GM18505 (cell line): ENCODE measurements around the gene PTGDS.

Experiments used
- ATAC-seq: cut with Tn5 transposase; IDR thresholded peaks from one replicate; pipeline ENCODE4 v1.9.1; 2021; ENCODE audit not compliant: unreplicated experiment
- POLR2A ChIP-seq: IDR thresholded peaks from 4 replicates; pipeline ENCODE4 v1.6.1; 2011; ENCODE audit warnings: borderline replicate concordance; ENCODE audit not compliant: insufficient read depth, insufficient read length; ENCODE audit errors: extremely low read depth

Gene PTGDS

DNA sequence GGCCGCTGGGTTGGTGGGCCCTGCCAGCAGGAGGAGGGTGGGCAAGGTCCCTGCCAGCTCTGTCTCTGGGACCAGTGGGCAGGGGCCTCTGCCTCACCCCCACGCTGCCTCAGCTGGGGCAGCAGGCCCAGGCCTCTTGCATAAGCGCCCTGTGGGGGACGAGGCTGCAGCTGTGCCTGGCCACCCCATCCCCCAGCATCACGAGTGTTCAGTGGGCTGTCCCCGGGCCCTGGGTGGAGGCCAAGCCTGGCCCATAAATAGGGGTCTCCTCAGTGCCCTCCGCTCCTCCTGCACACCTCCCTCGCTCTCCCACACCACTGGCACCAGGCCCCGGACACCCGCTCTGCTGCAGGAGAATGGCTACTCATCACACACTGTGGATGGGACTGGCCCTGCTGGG is at the start of gene PTGDS:
Gene PTGDS (plus strand): TSS at position 282 of the 400 bp plus-strand sequence. CDS start 75 bp downstream, at position 357.
- ATAC-seq = no peak
- no peak for TF ChIP-seq POLR2A

DNA sequence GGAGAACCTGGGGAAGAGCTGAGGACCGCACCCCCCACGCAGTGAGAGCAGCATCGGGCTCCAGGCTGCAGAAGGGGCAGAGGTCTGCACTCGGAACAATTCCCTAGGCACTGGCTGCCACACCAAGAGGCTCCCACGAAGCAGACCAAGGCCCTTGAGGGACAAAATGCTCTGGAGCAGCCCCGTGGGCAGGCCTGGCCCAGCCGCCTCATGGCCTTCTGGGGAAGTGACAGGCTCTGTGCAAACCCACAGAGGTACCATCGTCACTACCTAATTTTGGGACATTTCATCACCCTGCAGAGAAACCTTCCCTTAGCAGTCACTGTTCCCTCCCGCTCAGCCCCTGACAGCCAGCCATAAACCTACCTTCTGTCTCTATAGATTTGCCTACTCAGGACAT is 48.7 kb upstream of the PTGDS start:
- TF ChIP-seq POLR2A = no peak
- ATAC-seq = no peak

DNA sequence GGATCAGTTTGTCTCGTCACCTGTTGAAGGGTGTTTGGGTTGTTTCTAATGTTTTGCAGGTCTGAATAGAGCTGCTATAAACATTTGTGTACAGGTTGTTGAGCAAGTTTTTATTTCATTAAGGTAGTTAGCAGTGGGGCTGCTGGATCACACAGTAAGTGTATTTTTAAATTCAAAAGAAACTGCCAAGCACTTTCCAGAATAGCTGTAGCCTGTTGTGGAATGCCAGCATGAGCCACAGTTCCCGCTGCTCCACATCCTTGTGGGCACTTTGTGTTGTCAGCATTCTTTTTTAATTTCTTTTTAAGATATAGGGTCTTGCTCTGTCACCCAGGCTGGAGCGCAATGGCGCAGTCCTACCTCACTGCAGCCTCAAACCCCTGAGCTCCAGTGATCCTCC is 47.3 kb upstream of the PTGDS start:
- no peak for TF ChIP-seq POLR2A
- no peak for ATAC-seq

DNA sequence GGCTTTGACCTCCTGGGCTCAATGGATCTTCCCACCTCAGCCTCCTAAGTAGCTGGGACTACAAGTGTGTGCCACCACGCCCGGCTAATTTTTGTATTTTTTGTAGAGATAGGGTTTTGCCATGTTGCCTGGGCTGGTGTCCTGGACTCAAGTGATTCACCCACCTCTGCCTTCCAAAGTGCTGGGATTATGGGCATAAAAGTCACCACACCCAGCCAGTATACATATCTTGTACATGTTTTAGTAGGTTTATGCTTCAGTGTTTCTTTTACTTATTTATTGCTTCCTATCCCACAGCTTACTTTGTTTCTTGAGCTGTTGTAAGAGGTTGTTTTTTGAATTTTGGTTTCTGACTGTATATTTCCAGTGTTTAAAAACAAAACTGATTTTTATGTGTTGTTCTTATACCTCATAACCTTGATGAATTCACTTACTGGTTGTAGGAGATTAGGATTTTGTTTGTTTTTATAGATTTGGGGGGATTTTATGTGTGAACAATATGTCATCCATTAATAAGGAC is 45.6 kb upstream of the PTGDS start:
- no peak for TF ChIP-seq POLR2A
- no peak for ATAC-seq

DNA sequence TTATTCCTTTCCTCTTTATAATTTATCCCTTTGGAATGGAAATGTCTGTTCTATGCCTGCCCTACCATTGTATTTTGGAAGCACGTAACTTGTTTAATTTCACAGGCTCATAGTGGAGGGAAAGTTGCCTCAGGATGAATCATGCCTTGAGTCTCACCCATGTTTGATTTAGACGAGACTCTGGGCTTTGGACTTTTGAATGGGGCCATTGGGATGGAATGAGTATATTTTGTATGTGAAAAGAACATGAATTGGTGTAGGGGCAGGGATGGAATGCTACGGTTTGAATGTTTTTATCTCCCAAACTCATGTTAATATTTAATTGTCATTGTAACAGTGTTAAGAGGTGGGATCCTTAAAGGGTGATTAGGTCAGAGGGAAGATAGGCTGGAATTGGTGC is 43.0 kb upstream of the PTGDS start:
- TF ChIP-seq POLR2A = no peak
- ATAC-seq = no peak

DNA sequence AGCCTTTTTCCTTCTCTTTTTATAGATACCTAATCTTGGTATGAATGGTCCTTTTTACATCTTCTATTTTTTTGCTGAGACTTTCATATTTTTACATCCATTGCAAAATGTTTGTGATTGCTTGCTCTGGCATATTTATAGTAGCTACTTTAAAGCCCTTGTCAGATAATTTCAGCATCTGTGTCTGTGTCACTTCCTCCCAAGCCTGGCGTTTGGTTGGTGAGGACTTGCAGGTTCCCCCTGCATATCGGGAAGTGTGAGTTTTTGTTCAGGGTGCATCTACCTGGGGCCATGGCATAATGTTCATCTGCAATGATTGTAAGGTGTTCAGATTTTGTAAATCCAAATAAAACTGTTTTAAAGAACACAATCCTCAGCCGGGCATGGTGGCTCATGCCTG is 41.7 kb upstream of the PTGDS start:
- ATAC-seq = no peak
- no peak for TF ChIP-seq POLR2A

DNA sequence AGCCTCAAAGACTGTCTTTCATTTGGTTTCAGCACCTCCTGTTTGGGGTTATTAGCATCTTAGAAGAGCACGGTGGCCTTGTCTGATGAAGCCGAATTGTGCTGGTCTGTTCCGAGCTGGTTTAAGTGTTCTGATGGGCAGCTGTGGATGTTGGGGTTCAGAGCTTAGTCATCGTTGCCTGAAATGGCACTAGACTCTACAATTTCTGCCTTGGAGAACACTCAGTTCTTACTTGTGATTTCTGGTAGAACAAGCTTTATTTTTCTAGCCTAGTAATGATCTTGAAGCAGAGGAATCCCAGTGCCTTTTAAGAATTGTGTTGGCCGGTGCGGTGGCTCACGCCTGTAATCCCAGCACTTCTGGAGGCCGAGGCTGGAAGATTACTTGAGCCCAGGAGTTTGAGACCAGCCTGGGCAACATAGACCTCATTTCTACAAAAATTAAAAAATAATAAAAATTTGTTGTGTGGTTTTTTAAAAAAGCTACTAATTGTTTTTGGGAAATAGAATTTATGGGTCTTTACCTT is 40.6 kb upstream of the PTGDS start:
- no peak for ATAC-seq

DNA sequence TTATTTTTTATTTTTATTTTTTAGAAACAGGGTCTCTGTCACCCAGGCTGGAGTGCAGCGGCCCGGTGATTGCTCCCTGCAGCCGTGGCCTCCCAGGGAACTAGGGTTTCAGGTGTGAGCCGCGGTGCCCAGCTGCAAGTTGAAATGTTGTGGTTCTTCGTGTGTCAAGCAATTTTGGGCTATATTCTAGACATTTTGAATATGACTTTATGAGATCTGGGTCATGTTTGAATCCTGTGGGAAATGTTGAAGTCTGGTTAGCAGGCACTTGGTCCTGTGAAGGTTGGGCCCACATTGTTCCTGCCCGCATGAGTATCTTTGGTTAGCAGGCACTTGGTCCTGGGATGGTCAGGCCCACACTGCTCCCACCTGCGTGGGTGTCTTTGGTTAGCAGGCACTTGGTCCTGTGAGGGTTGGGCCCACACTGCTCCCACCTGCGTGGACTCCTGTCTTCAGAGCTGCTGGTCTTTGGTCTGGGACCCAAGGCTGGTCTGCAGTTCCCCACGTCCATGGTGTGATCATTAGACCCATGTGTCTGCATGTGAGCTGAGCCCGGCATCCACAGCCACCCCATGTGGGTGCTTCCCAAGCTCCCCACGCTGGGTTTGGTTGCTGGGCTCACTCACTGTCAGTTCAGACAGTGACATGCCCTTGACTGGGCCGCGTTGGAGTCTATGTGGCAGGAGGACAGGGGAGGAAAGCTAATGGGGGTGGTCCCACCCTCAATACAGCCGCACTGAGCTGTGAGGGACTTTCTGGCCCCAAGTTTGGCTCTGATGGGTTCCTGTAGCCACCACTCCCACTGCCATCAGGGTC is 39.9 kb upstream of the PTGDS start:
- ATAC-seq = no peak
- TF ChIP-seq POLR2A = no peak

More for the DNA sequence above, 40.6 kb upstream of the PTGDS start:
- no peak for TF ChIP-seq POLR2A

DNA sequence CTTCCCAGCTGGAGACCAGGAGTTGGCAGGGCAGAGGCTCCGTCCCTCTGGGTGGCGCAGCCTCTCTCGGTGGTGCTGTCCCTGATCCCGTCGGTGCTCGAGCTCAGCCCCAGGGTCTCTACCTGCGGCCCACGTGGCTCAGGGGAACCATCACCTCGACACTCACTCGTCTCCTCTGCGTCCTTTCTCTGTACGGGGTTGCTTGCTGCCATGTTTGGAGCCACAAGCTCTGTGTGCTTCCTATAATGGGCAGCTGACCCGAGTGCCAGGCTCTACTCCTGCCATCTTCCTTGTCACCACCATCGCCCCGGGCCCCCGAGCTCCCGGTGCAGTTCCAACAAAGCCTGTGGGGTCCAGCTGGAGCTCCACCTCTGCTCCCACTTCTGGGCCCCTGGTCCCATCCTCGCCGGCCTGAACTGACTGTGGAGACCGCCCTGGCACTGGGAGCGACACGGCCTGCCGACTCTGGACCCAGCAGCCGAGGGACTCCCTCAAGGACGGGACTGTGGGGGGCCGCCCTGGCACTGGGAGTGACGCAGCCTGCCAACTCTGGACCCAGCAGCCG is 37.8 kb upstream of the PTGDS start:
- ATAC-seq = no peak
- TF ChIP-seq POLR2A = no peak

DNA sequence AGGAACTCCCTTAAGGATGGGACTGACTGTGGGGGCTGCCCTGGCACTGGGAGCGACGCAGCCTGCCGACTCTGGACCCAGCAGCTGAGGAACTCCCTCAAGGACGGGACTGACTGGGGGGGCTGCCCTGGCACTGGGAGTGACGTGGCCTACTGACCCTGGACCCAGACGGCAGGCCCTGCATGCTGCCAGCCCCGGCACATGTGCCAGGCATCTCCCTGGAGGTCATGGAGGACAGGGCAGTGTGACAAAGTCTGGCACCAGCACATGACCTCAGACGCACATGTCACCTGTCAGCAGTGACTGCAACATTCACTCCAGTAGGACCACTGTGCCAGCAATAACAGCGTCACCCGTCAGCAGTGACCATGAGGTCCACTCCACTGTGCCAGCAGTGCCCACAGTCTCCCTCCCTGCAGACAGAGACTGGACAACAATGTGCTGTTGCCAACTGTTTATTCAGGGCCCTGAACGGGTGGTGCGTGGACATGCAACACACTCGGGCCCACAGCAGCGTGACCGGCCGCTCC is 37.2 kb upstream of the PTGDS start:
- no peak for ATAC-seq
- no peak for TF ChIP-seq POLR2A

DNA sequence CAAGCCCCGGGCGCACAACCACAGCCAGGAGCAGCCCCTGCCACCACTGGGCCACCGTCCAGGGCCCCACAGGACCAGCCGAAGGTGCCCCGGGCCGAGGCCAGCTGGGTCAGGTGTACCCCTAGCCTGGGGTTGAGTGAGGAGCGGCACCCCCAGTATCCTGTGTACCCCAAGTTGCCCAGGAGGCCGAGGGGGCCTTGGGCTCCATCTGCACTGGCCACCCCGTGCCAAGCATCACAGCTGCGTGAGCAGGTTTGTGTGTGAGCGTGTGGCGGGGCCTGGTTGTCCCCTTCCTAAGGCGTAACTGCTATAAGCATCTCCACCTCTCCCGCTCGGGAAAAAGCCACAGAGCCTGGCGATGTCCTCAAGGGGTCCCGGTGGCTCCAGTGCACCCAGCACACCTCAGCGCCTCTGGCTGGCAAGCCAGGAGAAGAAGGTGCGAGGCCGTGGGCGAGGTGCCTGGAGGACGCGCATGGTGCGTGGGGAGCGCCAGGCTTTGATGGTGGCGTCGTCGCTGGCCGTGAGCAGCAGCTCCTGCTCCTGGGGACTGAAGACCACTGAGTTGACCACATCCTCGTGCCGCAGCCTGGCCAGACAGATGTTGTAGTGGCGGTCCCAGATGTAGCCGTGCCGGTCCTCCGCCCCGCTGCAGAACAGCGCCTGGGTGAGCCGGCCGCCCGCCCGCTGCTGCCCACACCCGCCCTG is 36.6 kb upstream of the PTGDS start:
- no peak for ATAC-seq
- no peak for TF ChIP-seq POLR2A

DNA sequence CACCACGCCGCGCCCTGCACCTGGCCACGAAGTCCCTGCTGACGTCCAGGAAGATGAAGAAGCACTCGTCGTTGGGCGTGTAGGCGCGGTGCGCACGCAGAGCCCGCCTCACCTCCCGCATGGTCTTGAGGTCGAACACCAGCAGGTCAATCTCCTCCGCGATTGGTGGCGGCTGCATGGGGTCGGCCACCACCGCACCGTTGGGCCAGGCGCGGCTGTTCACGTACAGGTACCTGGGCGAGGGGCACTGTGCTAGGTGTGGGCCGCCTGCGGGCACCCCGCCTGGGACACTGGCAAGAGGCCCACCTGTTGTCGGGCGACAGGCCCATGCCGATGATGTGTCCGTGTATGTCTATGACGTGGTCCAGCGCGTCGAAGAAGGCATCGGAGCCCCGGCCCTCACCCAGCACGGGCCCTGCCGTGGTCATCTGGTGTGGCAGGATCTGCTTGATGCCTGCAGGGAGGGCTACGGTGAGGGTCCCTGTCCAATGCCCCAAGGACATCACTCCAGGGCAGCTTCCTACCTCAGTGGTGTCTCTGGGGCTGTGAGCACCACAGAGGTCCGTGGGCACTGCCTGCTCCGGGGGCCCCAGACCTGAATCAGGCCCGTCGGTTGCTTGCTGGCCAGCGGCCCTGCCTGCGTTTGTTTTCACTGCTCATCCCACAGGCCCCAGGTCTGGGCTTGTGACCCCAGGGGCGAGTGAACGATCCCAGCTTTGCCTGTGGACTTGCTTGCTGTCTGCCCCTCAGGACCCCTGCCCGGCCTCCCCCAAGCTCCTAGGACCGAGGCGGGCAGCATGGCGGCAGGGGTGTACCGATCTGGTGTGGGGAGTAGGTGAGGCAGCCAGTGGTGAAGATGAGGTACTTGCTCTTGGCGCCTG is 35.8 kb upstream of the PTGDS start:
- no peak for TF ChIP-seq POLR2A
- no peak for ATAC-seq
